Sigmoid colon (tissue), 4 donors: Measurements from ENCODE around the gene CCNF.

ENCODE experiments used
- CTCF ChIP-seq, 4 experiments: fragments of 450-650 bp in 3 of 4; fragments of 200-600 bp in 1 of 4; IDR thresholded peaks; one replicate each; pipeline ENCODE4 v1.5.1; 2016 to 2019; ENCODE audit warnings: antibody characterized with exemption in 4 of 4, mild to moderate bottlenecking in 3 of 4, moderate library complexity in 2 of 4
- EP300 ChIP-seq, 4 donors: sonication (generic); formaldehyde crosslinking; IDR thresholded peaks; one replicate each; pipeline ENCODE4 v1.6.1; 2017; ENCODE audit warnings: antibody characterized with exemption in 4 of 4
- POLR2AphosphoS5 ChIP-seq, 4 donors: sonication (generic); formaldehyde crosslinking; IDR thresholded peaks; one replicate each; pipeline ENCODE4 v1.6.1; 2017; ENCODE audit warnings: antibody characterized with exemption in 4 of 4

DNA sequence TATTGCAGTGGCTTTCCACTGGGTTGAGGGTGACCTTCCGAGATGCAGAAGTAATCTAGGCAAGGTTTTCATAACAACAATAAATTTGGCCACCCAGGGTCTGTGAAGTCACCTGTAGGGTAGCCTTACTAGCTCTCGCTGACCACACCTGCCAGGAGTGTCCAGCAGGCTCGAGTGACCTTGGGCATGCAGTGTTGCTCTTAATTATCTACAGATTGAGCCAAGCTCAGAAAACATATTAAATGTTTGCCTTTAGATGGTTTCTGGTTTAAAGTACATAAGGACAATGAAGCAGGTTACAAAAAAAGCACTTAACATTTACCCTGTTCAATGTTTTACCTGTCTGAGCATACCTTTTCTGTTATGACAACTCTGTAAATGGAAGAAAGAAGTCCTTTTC, 47.5 kb downstream of the CCNF start:
- TF ChIP-seq CTCF (IDR thresholded peaks at IDR 0.05) (no peak), EP300 (IDR thresholded peaks at IDR 0.05) (no peak), POLR2AphosphoS5 (IDR thresholded peaks at IDR 0.05) (no peak)
